T-cell (primary cell): ENCODE results near the gene ABCA13. TPM values are rescaled to one million over a fixed set of nuclear protein-coding genes. Genes with fewer than 3 reads are reported as not detected.

Experiments
- ATAC-seq, 4 experiments: fragments of 200-7000 bp in 3 of 4; fragments of 150-1000 bp in 1 of 4; cut with Tn5 transposase; replicated peaks in 1 of 4; 1 replicate in 3 of 4; 2 replicates in 1 of 4; pipeline ENCODE4 v1.10.0; 2021; ENCODE audit warnings: moderate library complexity in 3 of 4, mild to moderate bottlenecking in 2 of 4, moderate number of reproducible peaks in 1 of 4
- CTCF ChIA-PET, 2 donors: fragments of 300-600 bp; sonication (Branson Sonifier 250); formaldehyde crosslinking; loops; one replicate each; lab custom pipeline; 2022; ENCODE audit warnings: antibody characterized with exemption in 2 of 2; lab: Charles Lee
- POLR2A ChIA-PET, 2 donors: fragments of 300-600 bp; sonication (Branson Sonifier 250); formaldehyde crosslinking; loops; one replicate each; lab custom pipeline; 2022; ENCODE audit warnings: antibody characterized with exemption in 2 of 2; lab: Charles Lee
- DNase-seq, 35 experiments: peaks; one replicate each; pipeline versions ENCODE4 v3.0.0 to v3.0.0-alpha.2; 2013 to 2023
- H3K27ac ChIP-seq: one replicate; pipeline ENCODE4 v1.5.1; 2013; ENCODE audit warnings: low read length
- H3K27me3 ChIP-seq, 2 experiments: replicated peaks in 1 of 2; 1 replicate in 1 of 2; 2 replicates in 1 of 2; pipeline versions ENCODE4 v1.6.1 to v1.7.0; 2013; ENCODE audit warnings: low read length in 1 of 2, mixed read lengths in 1 of 2; ENCODE audit not compliant: control insufficient read depth in 2 of 2, insufficient read depth in 2 of 2; ENCODE audit errors: extremely low read depth in 1 of 2
- H3K36me3 ChIP-seq, 2 donors: 1 replicate in 1 of 2; 2 replicates in 1 of 2; pipeline versions ENCODE4 v1.6.1 to v1.7.0; 2013; ENCODE audit warnings: low read length in 1 of 2; ENCODE audit not compliant: control insufficient read depth in 2 of 2, insufficient read depth in 1 of 2; ENCODE audit errors: extremely low read depth in 1 of 2
- H3K4me1 ChIP-seq, 2 experiments: 1 replicate in 1 of 2; 2 replicates in 1 of 2; pipeline versions ENCODE4 v1.6.1 to v1.7.0; 2013; ENCODE audit warnings: low read length in 2 of 2, mixed read lengths in 1 of 2; ENCODE audit not compliant: insufficient read depth in 2 of 2, control insufficient read depth in 1 of 2; ENCODE audit errors: extremely low read depth in 1 of 2
- H3K4me3 ChIP-seq, 2 donors: 1 replicate in 1 of 2; 2 replicates in 1 of 2; pipeline versions ENCODE4 v1.5.1 to v1.7.0; 2013; ENCODE audit warnings: mild to moderate bottlenecking in 2 of 2, low read length in 1 of 2, moderate library complexity in 1 of 2; ENCODE audit not compliant: control insufficient read depth in 1 of 2; ENCODE audit errors: extremely low read depth in 1 of 2
- H3K9me3 ChIP-seq: 2 replicates; pipeline ENCODE4 v1.7.0; 2013
- H3K27ac Mint-ChIP-seq, 2 donors: one replicate each; pipeline ENCODE4 v1.8.0; 2020 to 2021; ENCODE audit warnings: mild to moderate bottlenecking in 2 of 2, mixed read lengths in 2 of 2
- H3K27me3 Mint-ChIP-seq, 2 donors: one replicate each; pipeline ENCODE4 v1.8.0; 2021 to 2022; ENCODE audit warnings: mixed read lengths in 2 of 2
- H3K36me3 Mint-ChIP-seq: one replicate; pipeline ENCODE4 v1.8.0; 2021; ENCODE audit warnings: mixed read lengths
- H3K4me1 Mint-ChIP-seq, 3 donors: one replicate each; pipeline ENCODE4 v1.8.0; 2020 to 2022; ENCODE audit warnings: mixed read lengths in 3 of 3, mild to moderate bottlenecking in 1 of 3
- H3K4me3 Mint-ChIP-seq, 3 donors: one replicate each; pipeline ENCODE4 v1.8.0; 2020 to 2022; ENCODE audit warnings: mild to moderate bottlenecking in 3 of 3, mixed read lengths in 3 of 3, moderate library complexity in 3 of 3
- H3K9me3 Mint-ChIP-seq, 3 donors: one replicate each; pipeline ENCODE4 v1.8.0; 2020 to 2022; ENCODE audit warnings: mixed read lengths in 3 of 3
- WGBS: methylation state at CpG from one replicate; pipeline ENCODE4 v1.1.5; 2013; ENCODE audit warnings: missing lambda C conversion rate; ENCODE audit not compliant: insufficient coverage; 5-methylcytosine and 5-hydroxymethylcytosine counted together
- total RNA-seq, 35 experiments: library from RNA in 6 of 35; stranded (reverse) in 6 of 35; fragments of 120-200 nt in 1 of 35; gene quantifications; one replicate each; pipeline versions ENCODE4 v1.2.1 to v1.2.4 and lab custom pipeline; 2013 to 2026

Gene ABCA13
- total RNA-seq, 5 donors from 2014 or later (not counting 1 experiment from before 2014, with no cell fraction given) = 0.22 TPM; not detected in 4

GRCh38 chr7:48316768-48317167 lies 145.5 kb downstream of the ABCA13 start:
- no peak for ATAC-seq
- Histone ChIP-seq H3K27me3 (peaks cover 0 to 3% of the 10 kb centered on the region in 2 experiments), H3K9me3 (no peaks in the 10 kb centered on the region), H3K4me3 (no peak overlapping the region), H3K36me3 (no peaks in the 10 kb centered on the region), H3K27ac (no peak overlapping the region), H3K4me1 (no peaks in the 10 kb centered on the region)
- CTCF ChIA-PET = no interaction called here
- Mint-ChIP-seq H3K27ac (no peak overlapping the region), H3K9me3 (no peaks in the 10 kb centered on the region), H3K27me3 (peaks cover 0 to 3% of the 10 kb centered on the region in 2 donors), H3K4me3 (no peak overlapping the region), H3K4me1 (no peaks in the 10 kb centered on the region), H3K36me3 (no peaks in the 10 kb centered on the region)
- POLR2A ChIA-PET = no interaction called here
- 70% methylated on average over 2 of the region's 3 CpGs for WGBS
- no peak for DNase-seq

GRCh38 chr7:48317360-48317759 lies 146.1 kb downstream of the ABCA13 start:
- H3K4me3 Mint-ChIP-seq = no peak overlapping the region
- Histone ChIP-seq H3K36me3 (no peaks in the 10 kb centered on the region), H3K4me1 (no peaks in the 10 kb centered on the region), H3K4me3 (no peak overlapping the region), H3K27ac (no peak overlapping the region), H3K27me3 (peaks cover 0 to 3% of the 10 kb centered on the region in 2 experiments), H3K9me3 (no peaks in the 10 kb centered on the region)
- no peaks in the 10 kb centered on the region for H3K36me3 Mint-ChIP-seq
- H3K27me3 Mint-ChIP-seq = peaks cover 0 to 3% of the 10 kb centered on the region in 2 donors
- CTCF ChIA-PET = no interaction called here
- ATAC-seq (no peak), DNase-seq (no peak)
- H3K27ac Mint-ChIP-seq = no peak overlapping the region
- POLR2A ChIA-PET = no interaction called here
- H3K4me1 Mint-ChIP-seq = no peaks in the 10 kb centered on the region
- no CpG with 5 or more reads among the region's 3 CpGs for WGBS
- no peaks in the 10 kb centered on the region for H3K9me3 Mint-ChIP-seq

GRCh38 chr7:48321319-48322010 lies 150.2 kb downstream of the ABCA13 start:
- no peaks in the 10 kb centered on the region for H3K4me1 Mint-ChIP-seq
- no peaks in the 10 kb centered on the region for H3K36me3 Mint-ChIP-seq
- Histone ChIP-seq H3K4me1 (no peaks in the 10 kb centered on the region), H3K36me3 (no peaks in the 10 kb centered on the region), H3K27me3 (peaks cover 0 to 3% of the 10 kb centered on the region in 2 experiments), H3K4me3 (no peak overlapping the region), H3K9me3 (peaks cover 3% of the 10 kb centered on the region), H3K27ac (no peak overlapping the region)
- 91% methylated on average over 8 of the region's 8 CpGs for WGBS
- CTCF ChIA-PET = no interaction called here
- no peak overlapping the region for H3K27ac Mint-ChIP-seq
- peaks cover 0 to 3% of the 10 kb centered on the region in 2 donors for H3K27me3 Mint-ChIP-seq
- ATAC-seq (no peak), DNase-seq (no peak)
- POLR2A ChIA-PET = no interaction called here
- no peak overlapping the region for H3K4me3 Mint-ChIP-seq
- peaks cover 7 to 14% (median 12%) of the 10 kb centered on the region in 3 donors for H3K9me3 Mint-ChIP-seq

GRCh38 chr7:48337012-48337621 lies 165.9 kb downstream of the ABCA13 start:
- Histone ChIP-seq H3K9me3 (no peaks in the 10 kb centered on the region), H3K4me3 (no peak overlapping the region), H3K4me1 (no peaks in the 10 kb centered on the region), H3K27ac (no peak overlapping the region), H3K27me3 (peaks cover 0 to 6% of the 10 kb centered on the region in 2 experiments), H3K36me3 (no peaks in the 10 kb centered on the region)
- ATAC-seq (no peak), DNase-seq (no peak)
- Mint-ChIP-seq H3K27me3 (no peaks in the 10 kb centered on the region), H3K36me3 (no peaks in the 10 kb centered on the region), H3K4me3 (no peak overlapping the region), H3K27ac (no peak overlapping the region), H3K9me3 (no peaks in the 10 kb centered on the region), H3K4me1 (no peaks in the 10 kb centered on the region)
- POLR2A ChIA-PET = no interaction called here
- CTCF ChIA-PET = no interaction called here
- WGBS = no CpG with 5 or more reads among the region's 5 CpGs

- H3K9me3 ChIP-seq = no peaks in the 10 kb centered on the region
- ChIA-PET POLR2A (no interaction called here), CTCF (no interaction called here)
- ATAC-seq = no peak
- H3K4me1 ChIP-seq = no peaks in the 10 kb centered on the region
- Mint-ChIP-seq H3K4me1 (no peaks in the 10 kb centered on the region), H3K27me3 (no peaks in the 10 kb centered on the region), H3K27ac (no peak overlapping the region), H3K9me3 (no peaks in the 10 kb centered on the region), H3K4me3 (no peak overlapping the region), H3K36me3 (no peaks in the 10 kb centered on the region)
- H3K4me3 ChIP-seq = no peak overlapping the region
- no peaks in the 10 kb centered on the region for H3K36me3 ChIP-seq
- no peak overlapping the region for H3K27ac ChIP-seq
- DNase-seq = no peak
- peaks cover 0 to 6% of the 10 kb centered on the region in 2 experiments for H3K27me3 ChIP-seq
- WGBS = no CpG with 5 or more reads among the region's 3 CpGs
Measured at GRCh38 chr7:48337781-48338180, 166.5 kb downstream of the ABCA13 start.

GRCh38 chr7:48347230-48347825 lies 176.1 kb downstream of the ABCA13 start:
- Histone ChIP-seq H3K9me3 (no peaks in the 10 kb centered on the region), H3K36me3 (no peaks in the 10 kb centered on the region), H3K4me1 (no peaks in the 10 kb centered on the region), H3K27ac (no peak overlapping the region), H3K4me3 (no peak overlapping the region), H3K27me3 (no peaks in the 10 kb centered on the region)
- H3K36me3 Mint-ChIP-seq = no peaks in the 10 kb centered on the region
- no peaks in the 10 kb centered on the region for H3K27me3 Mint-ChIP-seq
- 73% methylated on average over 2 of the region's 5 CpGs for WGBS
- ATAC-seq = no peak
- ChIA-PET CTCF (no interaction called here), POLR2A (no interaction called here)
- H3K4me1 Mint-ChIP-seq = no peaks in the 10 kb centered on the region
- no peaks in the 10 kb centered on the region for H3K9me3 Mint-ChIP-seq
- no peak for DNase-seq
- H3K4me3 Mint-ChIP-seq = no peak overlapping the region
- no peak overlapping the region for H3K27ac Mint-ChIP-seq
